ENCODE measurements around the gene CACNA2D3.
"Not testable (repeated sequence)": the region's sequence is repeated elsewhere in the genome, so short reads cannot be mapped to it uniquely, and the experiment has no call there.

Gene CACNA2D3

GRCh38 chr3:54966979-54967378, 844.6 kb downstream of the CACNA2D3 start:
- FAIRE-seq (no peak), DNase-seq (ENCODE audit: insufficient read length, low spot score) (no peak)
- no peak for TF ChIP-seq CTCF (IDR thresholded peaks at IDR 0.05; ENCODE audit: insufficient read depth, missing control alignments)

DNA sequence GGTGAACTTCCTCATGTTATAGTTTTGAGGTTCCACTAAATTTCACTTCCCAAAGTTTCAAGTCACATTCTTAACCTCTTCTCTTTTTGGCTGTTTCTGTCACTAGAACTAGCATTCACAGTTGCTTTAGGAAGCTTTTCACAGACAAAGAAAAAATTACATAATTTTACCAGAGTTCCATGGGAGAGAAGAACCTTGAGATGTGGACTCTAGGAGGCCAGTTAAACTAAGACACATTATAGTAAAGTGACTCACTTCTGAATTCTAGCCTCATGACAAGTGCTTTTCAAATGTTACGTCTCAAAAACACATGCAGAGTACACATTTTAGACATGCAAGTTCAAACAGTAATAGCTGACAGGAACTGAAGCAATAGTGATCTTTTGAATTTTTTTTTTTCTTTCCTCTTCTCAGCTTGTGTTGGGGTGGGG, 845.4 kb downstream of the CACNA2D3 start:
- FAIRE-seq (no peak), DNase-seq (ENCODE audit: insufficient read length, low spot score) (no peak)
- no peak for TF ChIP-seq CTCF (IDR thresholded peaks at IDR 0.05; ENCODE audit: insufficient read depth, missing control alignments)

DNA sequence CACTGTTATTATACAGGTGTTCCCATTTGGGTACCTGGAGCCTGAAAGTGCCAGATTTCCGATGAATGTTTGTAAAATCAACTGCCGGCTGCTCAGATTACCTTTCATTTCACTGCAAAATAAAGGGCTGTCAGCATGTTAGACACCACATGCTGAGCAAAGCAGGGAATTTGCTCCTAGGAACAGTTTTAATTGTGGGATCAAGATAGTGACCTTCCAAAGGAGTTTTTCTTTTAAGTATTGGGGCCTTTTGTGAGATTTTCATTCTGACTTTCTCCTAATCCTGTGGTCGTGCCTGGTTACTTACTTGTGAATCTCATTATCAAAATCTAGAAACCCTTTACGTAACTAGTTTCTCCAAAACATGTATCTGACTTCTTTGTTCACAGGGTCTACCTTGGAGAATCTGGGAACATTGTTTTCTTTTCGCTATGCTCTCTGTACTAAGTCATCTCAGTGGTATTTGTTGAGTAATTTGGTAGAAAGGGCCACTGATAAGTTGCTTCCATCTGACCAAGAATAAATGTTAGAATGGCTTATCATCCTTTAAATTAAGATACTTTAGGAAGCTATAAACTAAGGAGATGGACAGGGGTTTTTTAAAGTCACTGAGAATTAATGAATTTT, 846.3 kb downstream of the CACNA2D3 start:
- no peak for TF ChIP-seq CTCF (IDR thresholded peaks at IDR 0.05; ENCODE audit: insufficient read depth, missing control alignments)
- no peak for FAIRE-seq
- DNase-seq (ENCODE audit: insufficient read length, low spot score): no peak

DNA sequence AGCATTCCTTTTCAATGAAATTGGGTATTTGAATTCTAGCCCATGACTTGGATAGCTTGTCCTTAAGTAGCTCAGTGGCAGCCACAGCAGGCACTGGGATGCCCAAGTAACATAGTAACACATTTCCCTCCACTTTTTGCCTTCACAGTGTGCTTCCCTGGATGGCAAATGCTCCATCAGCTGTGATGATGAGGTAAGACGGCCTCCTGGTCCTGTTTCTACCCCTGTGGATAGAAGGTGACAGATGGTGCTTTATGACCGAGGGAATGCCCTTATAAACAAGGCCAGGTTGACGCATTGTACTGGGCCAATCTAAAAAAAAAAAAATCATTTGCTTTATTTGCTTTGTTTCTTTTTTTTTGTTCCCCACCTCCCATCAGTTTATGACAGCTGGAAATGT, 847.3 kb downstream of the CACNA2D3 start:
- DNase-seq (ENCODE audit: insufficient read length, low spot score) (no peak), FAIRE-seq (no peak)
- no peak for TF ChIP-seq CTCF (IDR thresholded peaks at IDR 0.05; ENCODE audit: insufficient read depth, missing control alignments)

GRCh38 chr3:54970895-54971294, 848.5 kb downstream of the CACNA2D3 start:
- DNase-seq (ENCODE audit: insufficient read length, low spot score) (no peak), FAIRE-seq (no peak)
- no peak for TF ChIP-seq CTCF (IDR thresholded peaks at IDR 0.05; ENCODE audit: insufficient read depth, missing control alignments)

- TF ChIP-seq CTCF (IDR thresholded peaks at IDR 0.05; ENCODE audit: insufficient read depth, missing control alignments): no peak
- FAIRE-seq (no peak), DNase-seq (ENCODE audit: insufficient read length, low spot score) (no peak)
These were observed 855.1 kb downstream of the CACNA2D3 start for GRCh38 chr3:54977439-54977838.

DNA sequence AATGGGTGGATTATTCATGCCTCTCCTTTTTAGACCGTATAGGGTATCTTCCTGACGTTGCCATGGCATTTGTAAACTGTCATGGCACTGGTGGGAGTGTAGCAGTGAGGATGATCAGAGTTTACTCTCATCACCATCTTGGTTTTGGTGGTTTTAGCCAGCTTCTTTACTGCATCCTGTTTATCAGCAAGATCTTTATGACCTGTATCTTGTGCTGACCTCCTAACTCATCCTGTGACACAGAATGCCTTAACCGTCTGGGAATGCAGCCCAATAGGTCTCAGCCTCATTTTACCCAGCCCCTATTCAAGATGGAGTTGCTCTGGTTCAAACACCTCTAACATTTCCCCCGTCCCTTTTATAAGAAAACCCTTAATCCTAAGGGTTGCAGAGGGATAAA, 855.6 kb downstream of the CACNA2D3 start:
- DNase-seq (ENCODE audit: insufficient read length, low spot score); FAIRE-seq: not testable (repeated sequence)

GRCh38 chr3:54982807-54983206, 860.5 kb downstream of the CACNA2D3 start:
- no peak for TF ChIP-seq CTCF (IDR thresholded peaks at IDR 0.05; ENCODE audit: insufficient read depth, missing control alignments)
- FAIRE-seq (no peak), DNase-seq (ENCODE audit: insufficient read length, low spot score) (no peak)

All from D721Med (cell line).